Esophagus muscularis mucosa (tissue), 4 donors: ENCODE results near the gene PARL. TPM values are rescaled to one million over a fixed set of nuclear protein-coding genes. Genes with fewer than 3 reads are reported as not detected.

Source experiments
- DNase-seq: peaks from one replicate; pipeline ENCODE4 v3.0.0-alpha.2; 2017; ENCODE audit errors: extremely low spot score
- H3K27ac ChIP-seq, 4 donors: fragments of 200-600 bp; sonication (generic); replicated peaks in 1 of 4; 1 replicate in 3 of 4; 2 replicates in 1 of 4; pipeline ENCODE4 v1.5.1; 2016 to 2019; ENCODE audit warnings: mild to moderate bottlenecking in 1 of 4
- H3K27me3 ChIP-seq, 4 donors: fragments of 200-600 bp; sonication (generic); one replicate each; pipeline versions ENCODE4 v1.5.1 to v1.6.0; 2016 to 2019
- H3K36me3 ChIP-seq, 4 donors: fragments of 200-600 bp; sonication (generic); one replicate each; pipeline ENCODE4 v1.5.1; 2016 to 2019
- H3K4me1 ChIP-seq, 4 donors: fragments of 200-600 bp; sonication (generic); one replicate each; pipeline ENCODE4 v1.5.1; 2016 to 2019
- H3K4me3 ChIP-seq, 4 donors: fragments of 200-600 bp; sonication (generic); 1 replicate in 2 of 4; 2 replicates in 2 of 4; pipeline ENCODE4 v1.5.1; 2016 to 2019; ENCODE audit warnings: mild to moderate bottlenecking in 4 of 4, moderate library complexity in 1 of 4
- H3K9me3 ChIP-seq, 4 donors: fragments of 200-600 bp; sonication (generic); 1 replicate in 3 of 4; 2 replicates in 1 of 4; pipeline ENCODE4 v1.5.1; 2016 to 2019
- EP300 ChIP-seq: sonication (generic); formaldehyde crosslinking; IDR thresholded peaks from one replicate; pipeline ENCODE4 v1.6.1; 2017; ENCODE audit warnings: antibody characterized with exemption
- POLR2A ChIP-seq: fragments of 450-650 bp; IDR thresholded peaks from one replicate; pipeline ENCODE4 v1.6.1; 2017; ENCODE audit warnings: antibody characterized with exemption, moderate library complexity, mild to moderate bottlenecking, low read depth
- POLR2AphosphoS5 ChIP-seq, 2 donors: sonication (generic); formaldehyde crosslinking; IDR thresholded peaks; one replicate each; pipeline ENCODE4 v1.6.1; 2017; ENCODE audit warnings: antibody characterized with exemption in 2 of 2
- WGBS: methylation state at CpG from one replicate; pipeline ENCODE4 v1.1.5; 2018; 5-methylcytosine and 5-hydroxymethylcytosine counted together
- intact Hi-C: fragments of 100-400 bp; cut with DNase I; formaldehyde crosslinking; loops from one replicate; pipeline ENCODE4 v1.15.1; 2023
- total RNA-seq, 4 donors: library from RNA; depleted of rRNA; stranded (reverse); fragments of >200 nt; gene quantifications; one replicate each; pipeline versions ENCODE4 v1.1.0 to v1.2.1, GENCODE V29; 2016
- TF ChIP-seq, protein P1 (sequence below), 3 experiments: fragments of 200-600 bp in 2 of 3; fragments of 450-650 bp in 1 of 3; sonication (generic) in 2 of 3; IDR thresholded peaks; one replicate each; pipeline ENCODE4 v1.5.1; 2017 to 2019; ENCODE audit warnings: antibody characterized with exemption in 3 of 3, mild to moderate bottlenecking in 2 of 3, moderate library complexity in 1 of 3

PARL gene
- total RNA-seq, 4 donors from 2014 or later, result 40.2 to 57.1 (median 51.2) TPM

DNA sequence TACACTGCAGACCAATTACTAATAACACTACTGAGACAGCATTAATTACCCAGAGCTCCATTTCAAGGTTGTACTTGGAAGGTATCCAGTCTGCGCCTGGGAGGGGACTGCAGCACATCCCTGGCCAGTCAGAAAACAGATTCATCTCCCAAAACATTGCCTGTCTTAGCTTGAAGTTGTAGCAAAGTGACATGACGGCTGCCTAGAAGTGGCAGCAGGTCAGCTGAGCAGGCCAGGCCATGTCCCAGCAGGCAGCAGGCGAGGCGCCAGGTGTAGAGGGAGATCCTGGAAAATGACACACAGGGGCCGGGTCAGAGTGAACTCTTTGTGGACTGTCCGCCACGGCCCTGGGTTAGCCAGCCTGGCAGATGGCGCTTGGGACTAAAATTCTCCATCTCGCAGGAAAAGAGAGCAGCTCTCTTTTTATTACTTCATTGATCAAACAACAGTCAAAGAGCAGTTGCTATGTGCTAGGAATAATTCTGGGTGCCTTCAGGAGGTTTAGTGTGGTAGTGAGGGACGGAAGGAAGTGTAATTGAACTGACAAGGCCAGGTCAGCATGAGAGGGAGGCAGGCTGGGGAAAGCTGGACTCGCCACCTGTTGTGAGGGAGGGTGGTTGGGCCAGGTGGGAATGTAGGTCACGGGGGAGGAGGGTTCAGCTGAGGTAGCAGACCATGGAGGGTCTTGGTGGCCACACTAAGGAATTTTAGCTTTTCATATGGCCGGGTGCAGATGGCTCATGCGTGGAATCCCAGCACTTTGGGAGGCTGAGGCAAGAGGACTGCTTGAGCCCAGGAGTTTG is 58.0 kb downstream of the PARL start:
- 97% methylated on average over 8 of the region's 14 CpGs for WGBS
- intact Hi-C loops, result no loop called here
- no peak overlapping the region for H3K4me3 ChIP-seq
- H3K27ac ChIP-seq, result no peak overlapping the region
- no peaks in the 10 kb centered on the region for H3K9me3 ChIP-seq
- peaks cover 14 to 23% (median 20%) of the 10 kb centered on the region in 4 donors for H3K4me1 ChIP-seq
- H3K27me3 ChIP-seq, result no peaks in the 10 kb centered on the region
- H3K36me3 ChIP-seq, result peaks cover 12 to 44% (median 29%) of the 10 kb centered on the region in 4 donors
- TF ChIP-seq EP300 (no peak), POLR2AphosphoS5 (IDR thresholded peaks at IDR 0.05) (no peak), POLR2A (no peak)
- TF ChIP-seq, protein P1, sequence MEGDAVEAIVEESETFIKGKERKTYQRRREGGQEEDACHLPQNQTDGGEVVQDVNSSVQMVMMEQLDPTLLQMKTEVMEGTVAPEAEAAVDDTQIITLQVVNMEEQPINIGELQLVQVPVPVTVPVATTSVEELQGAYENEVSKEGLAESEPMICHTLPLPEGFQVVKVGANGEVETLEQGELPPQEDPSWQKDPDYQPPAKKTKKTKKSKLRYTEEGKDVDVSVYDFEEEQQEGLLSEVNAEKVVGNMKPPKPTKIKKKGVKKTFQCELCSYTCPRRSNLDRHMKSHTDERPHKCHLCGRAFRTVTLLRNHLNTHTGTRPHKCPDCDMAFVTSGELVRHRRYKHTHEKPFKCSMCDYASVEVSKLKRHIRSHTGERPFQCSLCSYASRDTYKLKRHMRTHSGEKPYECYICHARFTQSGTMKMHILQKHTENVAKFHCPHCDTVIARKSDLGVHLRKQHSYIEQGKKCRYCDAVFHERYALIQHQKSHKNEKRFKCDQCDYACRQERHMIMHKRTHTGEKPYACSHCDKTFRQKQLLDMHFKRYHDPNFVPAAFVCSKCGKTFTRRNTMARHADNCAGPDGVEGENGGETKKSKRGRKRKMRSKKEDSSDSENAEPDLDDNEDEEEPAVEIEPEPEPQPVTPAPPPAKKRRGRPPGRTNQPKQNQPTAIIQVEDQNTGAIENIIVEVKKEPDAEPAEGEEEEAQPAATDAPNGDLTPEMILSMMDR (IDR thresholded peaks at IDR 0.05), result no peak
- peak; percentile 55 for DNase-seq

GRCh38 chr3:183825456-183826161 is 59.1 kb downstream of the PARL start, which contains the start of gene MAP6D1:
TSS of gene MAP6D1 (minus strand) at chr3:183825577. CDS start at chr3:183825547, 30 bp downstream.
- Histone ChIP-seq H3K4me3 (peak within 1 kb of the TSS; percentile 63 to 68 (median 64)), H3K27me3 (no peaks in the 10 kb centered on the region), H3K27ac (peak within 1 kb of the TSS in 2 of 4 donors; percentile 38 to 51), H3K9me3 (no peaks in the 10 kb centered on the region), H3K4me1 (peaks cover 14 to 23% (median 20%) of the 10 kb centered on the region in 4 donors), H3K36me3 (peaks cover 5 to 33% (median 22%) of the 10 kb centered on the region in 4 donors)
- TF ChIP-seq POLR2AphosphoS5 (IDR thresholded peaks at IDR 0.05), result no peak
- TF ChIP-seq, protein P1 (IDR thresholded peaks at IDR 0.05), result peak in 2 of 3 experiments; percentile 14 to 26
- DNase-seq, result peak; percentile 53
- WGBS, result 20% methylated on average over 4 of the region's 69 CpGs
- intact Hi-C loops, result no loop called here

- intact Hi-C loops, result no loop called here
- Histone ChIP-seq H3K4me3 (peak overlapping the region; percentile 63 to 68 (median 64)), H3K27ac (peak overlapping the region in 2 of 4 donors; percentile 38 to 51), H3K36me3 (peaks cover 0 to 26% (median 17%) of the 10 kb centered on the region in 4 donors), H3K27me3 (no peaks in the 10 kb centered on the region), H3K9me3 (no peaks in the 10 kb centered on the region), H3K4me1 (peaks cover 14 to 23% (median 20%) of the 10 kb centered on the region in 4 donors)
- 0% methylated on average over 12 of the region's 88 CpGs for WGBS
- DNase-seq, result no peak
- TF ChIP-seq POLR2A, result no peak
- no peak for TF ChIP-seq POLR2AphosphoS5 (IDR thresholded peaks at IDR 0.05)
- no peak for TF ChIP-seq EP300
- TF ChIP-seq, protein P1 (IDR thresholded peaks at IDR 0.05), result no peak
Measured at GRCh38 chr3:183824761-183825455, 59.8 kb downstream of the PARL start.

DNA sequence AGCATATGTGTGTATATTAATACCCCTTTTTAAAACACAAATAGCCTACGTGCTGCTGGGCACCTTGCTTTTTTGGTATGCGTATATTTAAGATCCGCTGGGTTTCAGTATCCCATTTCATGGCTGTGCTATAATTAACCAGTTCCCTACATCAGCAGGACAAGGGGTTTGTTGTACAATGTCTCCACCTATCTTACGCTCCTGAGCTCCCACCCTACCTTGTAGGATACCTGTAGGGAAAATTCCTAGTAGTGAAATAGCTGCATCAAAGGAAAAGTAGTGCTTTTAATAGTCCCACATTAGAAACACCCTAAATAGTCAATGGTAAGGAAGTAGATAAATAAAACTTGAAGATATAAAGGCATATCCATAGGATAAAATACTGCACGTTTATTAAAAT is 60.7 kb downstream of the PARL start:
- TF ChIP-seq EP300 (no peak), POLR2AphosphoS5 (IDR thresholded peaks at IDR 0.05) (no peak), POLR2A (no peak)
- TF ChIP-seq, protein P1 (IDR thresholded peaks at IDR 0.05), result no peak
- intact Hi-C loops, result no loop called here
- peaks cover 14 to 23% (median 20%) of the 10 kb centered on the region in 4 donors for H3K4me1 ChIP-seq
- no peak overlapping the region for H3K27ac ChIP-seq
- H3K9me3 ChIP-seq, result no peaks in the 10 kb centered on the region
- H3K36me3 ChIP-seq, result peaks cover 0 to 19% (median 10%) of the 10 kb centered on the region in 4 donors
- no peak for DNase-seq
- H3K27me3 ChIP-seq, result no peaks in the 10 kb centered on the region
- H3K4me3 ChIP-seq, result no peak overlapping the region
- WGBS, result 83% methylated on average over 5 of the region's 5 CpGs
